Glutamatergic neuron (in vitro differentiated cells): ENCODE data around the gene RPS27L. TPM values are rescaled to one million over a fixed set of nuclear protein-coding genes. Genes with fewer than 3 reads are reported as not detected.

Source experiments
- DNase-seq: peaks from one replicate; pipeline ENCODE4 v3.0.0; 2022
- H3K27ac Mint-ChIP-seq: one replicate; pipeline ENCODE4 v1.8.0; 2020; ENCODE audit warnings: mild to moderate bottlenecking, mixed read lengths, inconsistent platforms; ENCODE audit not compliant: unreplicated experiment
- H3K27me3 Mint-ChIP-seq: one replicate; pipeline ENCODE4 v1.8.0; 2020; ENCODE audit warnings: mild to moderate bottlenecking, moderate library complexity, mixed read lengths, inconsistent platforms; ENCODE audit not compliant: unreplicated experiment
- H3K36me3 Mint-ChIP-seq: one replicate; pipeline ENCODE4 v1.8.0; 2020; ENCODE audit warnings: mild to moderate bottlenecking, mixed read lengths, inconsistent platforms; ENCODE audit not compliant: unreplicated experiment
- H3K4me1 Mint-ChIP-seq: one replicate; pipeline ENCODE4 v1.8.0; 2020; ENCODE audit warnings: mild to moderate bottlenecking, low read depth, mixed read lengths, inconsistent platforms; ENCODE audit not compliant: unreplicated experiment
- H3K4me3 Mint-ChIP-seq: one replicate; pipeline ENCODE4 v1.8.0; 2020; ENCODE audit warnings: mild to moderate bottlenecking, mixed read lengths, inconsistent platforms; ENCODE audit not compliant: unreplicated experiment
- H3K9me3 Mint-ChIP-seq: one replicate; pipeline ENCODE4 v1.8.0; 2020; ENCODE audit warnings: mild to moderate bottlenecking, moderate library complexity, mixed read lengths, inconsistent platforms; ENCODE audit not compliant: unreplicated experiment
- CTCF ChIP-seq: fragments of 200-600 bp; sonication (generic); IDR thresholded peaks from one replicate; pipeline ENCODE4 v1.5.0; 2021; ENCODE audit not compliant: partially characterized antibody, unreplicated experiment
- total RNA-seq: library from RNA; stranded (reverse); fragmentation: NEBNext Ultra II Directional; extraction: Animal tissue kit (Norgen Biotek cat#: 25700); gene quantifications from one replicate; pipeline ENCODE4 v1.2.1, GENCODE V29; 2021; ENCODE audit not compliant: unreplicated experiment

Gene RPS27L
- total RNA-seq, 1 donor from 2014 or later, result 128 TPM

DNA sequence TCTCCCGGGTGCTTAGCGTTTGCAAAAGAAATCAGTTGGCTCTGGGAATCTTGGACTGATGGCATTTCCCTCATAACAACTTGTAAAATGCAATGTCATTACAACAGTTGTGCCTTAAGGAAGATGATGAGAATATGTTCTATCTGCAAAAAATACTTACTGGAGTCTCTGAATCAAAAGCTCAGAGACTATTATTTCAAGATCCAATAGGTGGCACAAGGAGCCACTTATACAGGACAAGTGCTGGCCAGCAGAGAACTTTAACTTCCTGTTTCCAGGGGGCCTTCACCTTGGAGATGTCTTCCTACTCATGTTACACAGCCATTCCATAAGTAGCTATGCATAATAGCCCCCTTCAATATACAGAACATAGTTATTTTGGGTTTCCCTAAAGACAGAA, 8.9 kb upstream of the RPS27L start:
- H3K9me3 Mint-ChIP-seq, result no peaks in the 10 kb centered on the region
- TF ChIP-seq CTCF, result no peak
- no peak overlapping the region for H3K27ac Mint-ChIP-seq
- H3K4me3 Mint-ChIP-seq, result no peak overlapping the region
- no peaks in the 10 kb centered on the region for H3K36me3 Mint-ChIP-seq
- no peak for DNase-seq
- H3K4me1 Mint-ChIP-seq, result peaks cover 12% of the 10 kb centered on the region
- no peaks in the 10 kb centered on the region for H3K27me3 Mint-ChIP-seq

DNA sequence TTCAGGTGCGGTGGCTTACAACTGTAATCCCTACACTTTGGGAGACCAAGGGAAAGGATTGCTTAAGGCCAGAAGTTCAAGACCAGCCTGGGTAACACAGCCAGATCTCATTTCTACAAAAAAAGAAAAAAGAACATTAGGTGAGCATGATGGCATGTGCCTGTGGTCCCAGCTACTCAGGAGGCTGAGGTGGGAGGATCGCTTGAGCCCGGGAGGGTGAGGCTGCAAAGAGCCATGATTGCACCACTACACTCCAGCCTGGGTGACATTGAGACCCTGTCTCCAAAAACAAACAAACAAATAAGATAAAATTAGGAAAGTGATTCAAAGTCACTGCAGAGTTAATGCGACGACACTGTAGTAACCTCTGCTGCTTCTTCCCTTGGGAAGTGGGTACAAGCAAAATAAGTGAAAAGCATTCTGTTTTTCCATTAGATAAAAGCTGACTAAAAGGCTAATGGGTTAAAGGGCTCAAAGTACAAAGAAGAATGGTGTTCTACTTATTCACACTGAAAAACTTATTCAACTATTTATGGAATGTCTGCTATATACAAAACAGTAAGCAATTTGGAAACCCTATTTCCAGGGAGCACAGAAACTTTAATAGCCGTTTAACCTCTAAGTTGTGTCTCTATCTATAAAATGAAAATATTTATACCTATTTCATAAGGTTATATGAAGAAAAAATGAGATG, 8.0 kb upstream of the RPS27L start:
- TF ChIP-seq CTCF, result no peak
- no peak for DNase-seq
- Mint-ChIP-seq H3K27me3 (no peaks in the 10 kb centered on the region), H3K4me1 (peaks cover 12% of the 10 kb centered on the region), H3K4me3 (no peak overlapping the region), H3K9me3 (no peaks in the 10 kb centered on the region), H3K36me3 (no peaks in the 10 kb centered on the region), H3K27ac (no peak overlapping the region)

DNA sequence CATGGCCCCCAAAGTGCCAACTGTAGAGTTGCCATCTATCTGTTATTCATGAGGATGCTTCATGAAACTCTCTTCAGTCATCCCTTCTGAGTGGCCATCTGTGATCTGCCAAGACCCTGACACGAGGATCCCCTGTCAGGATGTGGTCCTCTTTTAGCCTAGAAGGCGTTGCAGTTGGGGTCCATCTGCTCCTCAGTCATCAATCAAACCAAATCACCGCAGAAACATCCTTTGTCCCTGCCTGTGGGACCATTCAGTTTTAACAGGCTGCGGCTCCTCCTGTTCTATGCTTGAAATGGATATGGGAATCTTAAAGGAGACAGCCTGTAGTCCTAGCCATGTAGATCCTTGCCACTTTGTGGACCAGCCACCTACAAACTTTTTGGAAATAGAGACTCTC, 5.9 kb upstream of the RPS27L start:
- Mint-ChIP-seq H3K27me3 (no peaks in the 10 kb centered on the region), H3K4me1 (peaks cover 12% of the 10 kb centered on the region), H3K4me3 (peak overlapping the region; percentile 62), H3K27ac (peak overlapping the region; percentile 39), H3K9me3 (peaks cover under 1% of the 10 kb centered on the region), H3K36me3 (no peaks in the 10 kb centered on the region)
- DNase-seq, result no peak
- TF ChIP-seq CTCF, result no peak

GRCh38 chr15:63160638-63161037, 3.4 kb upstream of the RPS27L start:
- H3K27ac Mint-ChIP-seq, result no peak overlapping the region
- H3K27me3 Mint-ChIP-seq, result peaks cover 4% of the 10 kb centered on the region
- TF ChIP-seq CTCF, result no peak
- no peak for DNase-seq
- H3K9me3 Mint-ChIP-seq, result peaks cover 10% of the 10 kb centered on the region
- H3K4me1 Mint-ChIP-seq, result peaks cover 10% of the 10 kb centered on the region
- no peaks in the 10 kb centered on the region for H3K36me3 Mint-ChIP-seq
- no peak overlapping the region for H3K4me3 Mint-ChIP-seq

GRCh38 chr15:63157891-63158431, 684 bp upstream of the RPS27L start:
- Mint-ChIP-seq H3K27me3 (peaks cover 4% of the 10 kb centered on the region), H3K36me3 (no peaks in the 10 kb centered on the region), H3K27ac (peak overlapping the region; percentile 92), H3K9me3 (peaks cover 10% of the 10 kb centered on the region), H3K4me3 (peak overlapping the region; percentile 91), H3K4me1 (peaks cover 3% of the 10 kb centered on the region)
- peak; percentile 39 for DNase-seq
- TF ChIP-seq CTCF, result no peak
